GM19372 (cell line): Measurements from ENCODE around the gene OTUD5.

Experiments
- ATAC-seq: cut with Tn5 transposase; IDR thresholded peaks from one replicate; pipeline ENCODE4 v1.9.1; 2021; ENCODE audit warnings: mild to moderate bottlenecking, low read depth, moderate library complexity; ENCODE audit not compliant: unreplicated experiment

The OTUD5 gene

GRCh38 chrX:48938721-48939425 is 18.5 kb downstream of the OTUD5 start:
- peak; percentile 39 for ATAC-seq

- ATAC-seq, result peak; percentile 52
Observed at GRCh38 chrX:48937054-48937907, 20.1 kb downstream of the OTUD5 start.

GRCh38 chrX:48936429-48937053 is 20.9 kb downstream of the OTUD5 start:
- ATAC-seq, result no peak

DNA sequence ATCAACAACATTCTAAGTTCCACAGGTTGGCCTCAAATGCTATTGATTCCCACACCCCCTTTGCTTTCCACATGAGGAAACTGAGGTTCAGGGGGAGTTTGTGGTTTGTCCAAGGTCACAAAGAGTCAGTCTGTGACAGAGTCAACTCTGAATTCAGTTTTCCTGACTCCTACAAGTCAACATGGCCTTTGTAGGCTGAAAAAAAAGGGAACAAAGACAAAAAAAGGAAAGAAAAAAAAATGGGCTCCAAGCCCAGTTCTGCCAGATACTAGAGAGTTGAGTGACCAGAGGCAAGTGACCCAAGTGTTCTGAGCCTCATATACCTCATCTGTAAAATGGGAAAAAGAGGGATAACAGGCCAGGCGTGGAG is 22.1 kb downstream of the OTUD5 start:
- ATAC-seq, result no peak

DNA sequence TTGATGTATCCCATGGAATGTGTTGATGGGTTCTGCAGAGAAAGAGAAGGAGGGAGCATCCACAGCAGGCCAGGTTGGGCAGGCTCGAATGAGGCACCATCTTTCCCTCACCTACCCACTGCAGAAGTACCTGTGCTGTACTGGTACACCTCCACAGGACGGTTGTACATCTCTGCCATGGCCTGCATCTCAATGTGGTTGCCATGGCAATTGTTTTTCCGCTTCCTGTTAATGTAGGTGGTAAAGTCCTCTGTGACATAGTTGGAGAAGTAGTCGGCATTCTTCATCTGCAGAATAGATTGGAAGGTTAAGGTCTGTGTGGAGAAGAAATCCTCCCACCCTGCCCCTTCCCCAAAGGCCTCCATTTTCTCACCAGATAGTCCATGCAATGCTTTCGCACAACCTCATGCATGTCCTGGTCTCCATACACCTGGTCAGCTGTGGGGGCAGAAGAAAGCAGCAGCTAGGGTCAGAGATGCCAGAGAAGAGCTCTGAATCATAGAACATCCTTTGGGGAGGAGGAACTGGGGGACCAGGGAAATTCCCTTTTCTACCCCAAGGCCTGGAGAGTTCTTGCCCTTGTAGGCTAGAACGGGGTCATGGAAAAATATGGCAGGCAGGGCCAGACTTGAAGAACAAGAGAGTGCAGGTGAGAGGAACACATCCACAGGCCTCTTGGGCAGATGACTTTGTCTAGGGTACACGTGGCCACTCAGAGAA is 22.7 kb downstream of the OTUD5 start:
- ATAC-seq, result no peak

- no peak for ATAC-seq
Observed at GRCh38 chrX:48933757-48934156, 23.6 kb downstream of the OTUD5 start.

DNA sequence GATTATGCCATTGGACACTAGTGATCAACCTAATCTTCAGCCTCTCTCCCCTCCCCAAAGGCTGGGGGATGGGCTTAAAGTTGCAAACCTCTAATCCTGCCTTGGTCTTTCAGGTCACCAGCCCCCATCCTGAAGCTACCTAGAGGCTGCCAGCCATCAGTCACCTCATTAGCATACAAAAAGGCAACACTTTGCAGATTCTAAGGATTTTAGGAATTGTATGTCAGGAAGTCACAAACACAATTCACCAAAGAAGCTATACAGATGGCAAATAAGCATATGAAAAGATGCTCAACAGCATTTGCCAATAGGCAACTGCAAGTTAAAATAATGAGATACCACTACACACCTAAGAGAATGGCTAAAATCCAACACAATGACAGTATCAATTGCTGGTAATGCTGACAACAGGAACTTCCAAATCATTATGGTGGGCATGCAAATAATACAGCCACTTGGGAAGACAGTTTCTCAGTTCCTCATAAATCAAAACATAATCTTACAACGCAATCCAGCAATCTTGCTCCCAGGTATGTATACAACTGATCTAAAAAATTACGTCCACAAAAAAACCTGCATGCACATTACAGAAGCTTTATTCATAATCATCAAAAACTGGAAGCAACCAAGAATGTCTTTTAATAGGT is 29.5 kb downstream of the OTUD5 start:
- no peak for ATAC-seq

GRCh38 chrX:48927123-48927522 is 30.3 kb downstream of the OTUD5 start:
- ATAC-seq, result no peak

- ATAC-seq, result no peak
Observed at GRCh38 chrX:48924270-48924669, 33.1 kb downstream of the OTUD5 start.

GRCh38 chrX:48923771-48924170 is 33.6 kb downstream of the OTUD5 start:
- no peak for ATAC-seq

DNA sequence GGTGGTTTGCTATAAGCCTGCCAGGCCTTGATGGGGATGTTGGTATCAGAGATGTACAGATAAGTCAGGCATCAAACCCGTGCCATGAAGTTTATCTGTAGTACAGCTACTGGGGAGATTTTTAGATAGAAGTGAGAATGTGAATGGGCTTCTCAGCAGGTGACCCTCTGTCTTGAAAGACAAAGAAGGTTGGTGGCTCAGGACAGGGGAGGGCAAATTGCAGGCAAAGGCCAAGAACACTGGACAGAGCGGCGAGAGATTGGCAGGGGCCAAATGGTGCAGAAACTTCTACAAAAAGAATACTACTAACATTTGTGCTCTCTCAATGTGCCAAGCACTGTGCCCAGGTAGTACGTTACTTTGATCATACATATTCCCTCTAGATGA is 36.7 kb downstream of the OTUD5 start:
- ATAC-seq, result no peak

DNA sequence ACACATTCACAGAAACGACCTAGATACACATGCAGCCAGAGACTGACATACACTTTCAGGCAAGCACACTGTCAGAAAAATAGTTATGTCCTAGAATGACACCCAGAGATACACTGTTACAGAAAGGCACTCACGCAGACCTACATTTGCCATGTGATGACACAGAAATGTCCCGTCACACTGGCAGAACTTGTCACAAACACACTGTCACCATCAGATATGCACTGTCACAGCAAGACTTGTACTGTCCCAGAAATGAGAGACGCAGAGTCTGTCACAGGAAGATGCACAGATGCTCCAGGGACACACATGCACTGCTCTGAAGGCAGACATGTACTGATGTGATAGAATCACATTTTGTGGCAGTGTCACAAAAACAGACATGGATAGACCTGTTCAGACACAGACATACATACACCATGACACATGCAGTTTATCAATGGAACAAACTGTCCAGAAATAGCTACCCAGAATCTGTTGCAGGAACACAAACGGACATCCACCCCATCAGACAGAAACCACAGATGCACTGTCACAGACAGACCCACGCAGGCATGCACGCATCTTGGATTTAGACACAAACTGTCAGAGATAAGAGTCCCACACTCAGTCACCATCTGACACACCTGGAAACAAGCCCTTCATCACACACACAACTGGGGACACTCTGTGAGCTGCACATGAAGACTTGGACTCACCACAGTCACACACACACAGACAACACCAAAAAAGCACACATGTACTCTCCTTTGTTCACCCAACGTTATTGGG is 37.3 kb downstream of the OTUD5 start:
- no peak for ATAC-seq

- ATAC-seq, result no peak
Observed at GRCh38 chrX:48919360-48919841, 38.0 kb downstream of the OTUD5 start.

- ATAC-seq, result peak; percentile 68
Observed at GRCh38 chrX:48918643-48919340, 38.6 kb downstream of the OTUD5 start, which contains the start of gene PIM2. PIM2 (minus strand) TSS chrX:48919024; CDS start chrX:48918834, 190 bp downstream.

GRCh38 chrX:48918301-48918642 is 39.1 kb downstream of the OTUD5 start:
- no peak for ATAC-seq

DNA sequence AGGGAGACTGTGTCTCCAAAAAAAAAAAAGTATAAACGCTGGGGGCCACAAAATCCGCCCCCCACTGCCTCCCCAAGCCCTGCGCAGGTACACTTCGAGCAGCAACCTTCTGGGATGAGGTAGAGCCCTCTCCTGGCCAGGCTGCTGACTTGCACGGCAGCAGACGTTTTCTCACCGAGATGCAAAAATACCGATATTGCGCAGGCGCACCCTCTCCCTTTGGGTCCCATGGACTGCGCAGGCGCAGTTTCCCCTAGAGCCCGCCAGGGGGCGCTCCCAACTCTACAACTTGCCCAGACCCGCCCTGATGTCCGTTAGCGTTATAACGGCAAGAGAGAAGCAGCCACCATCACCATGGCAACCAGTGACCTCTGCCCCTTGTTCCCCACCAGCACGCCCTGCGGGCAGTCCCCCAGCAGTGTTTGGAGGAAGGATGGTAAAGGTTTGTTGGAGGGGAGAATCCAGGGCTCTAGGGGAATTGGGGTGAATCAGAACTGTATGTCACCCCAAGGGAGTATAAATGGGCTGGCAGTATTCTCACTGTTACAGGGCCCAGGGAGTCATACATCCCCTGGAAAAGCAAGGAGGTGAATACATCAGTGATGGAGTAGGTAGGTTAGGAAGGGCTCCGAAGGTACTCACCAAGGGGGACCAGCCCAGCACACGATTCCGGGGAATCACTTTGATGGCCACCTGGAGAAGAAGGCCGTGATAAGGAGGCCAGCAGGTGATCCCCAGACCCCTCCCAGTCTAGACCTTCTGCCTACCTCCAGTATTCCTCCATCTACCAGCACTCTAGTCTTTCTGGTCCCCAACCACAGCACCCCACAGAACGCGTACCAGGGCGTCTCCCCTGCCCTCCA is 40.0 kb downstream of the OTUD5 start:
- peak; percentile 42 for ATAC-seq

- ATAC-seq, result no peak
Observed at GRCh38 chrX:48914593-48915493, 42.6 kb downstream of the OTUD5 start.
